Ovary (tissue), 9 donors: ENCODE results near the gene POLK. TPM values are rescaled to one million over a fixed set of nuclear protein-coding genes. Genes with fewer than 3 reads are reported as not detected.
"Not testable (repeated sequence)": the region's sequence is repeated elsewhere in the genome, so short reads cannot be mapped to it uniquely, and the experiment has no call there.

ENCODE experiments used
- DNase-seq, 5 donors: peaks; one replicate each; pipeline ENCODE4 v3.0.0-alpha.2; 2019 to 2020
- H3K27ac ChIP-seq, 2 donors: fragments of 200-600 bp; one replicate each; pipeline versions ENCODE4 v1.5.1 to v1.8.0; 2019 to 2022
- H3K27me3 ChIP-seq: fragments of 200-600 bp; one replicate; pipeline ENCODE4 v1.8.0; 2022
- H3K36me3 ChIP-seq: fragments of 200-600 bp; sonication (generic); one replicate; pipeline ENCODE4 v1.5.1; 2019
- H3K4me1 ChIP-seq: one replicate; pipeline ENCODE4 v1.8.1; 2013; ENCODE audit warnings: mild to moderate bottlenecking, moderate library complexity; ENCODE audit not compliant: insufficient read depth
- H3K4me3 ChIP-seq: fragments of 200-600 bp; sonication (generic); one replicate; pipeline ENCODE4 v1.5.1; 2017
- H3K9me3 ChIP-seq, 2 donors: fragments of 200-600 bp in 1 of 2; sonication (generic) in 1 of 2; one replicate each; pipeline versions ENCODE4 v1.5.1 to v1.8.1; 2013 to 2019; ENCODE audit warnings: mild to moderate bottlenecking in 1 of 2, moderate library complexity in 1 of 2
- EP300 ChIP-seq: sonication (generic); formaldehyde crosslinking; IDR thresholded peaks from one replicate; pipeline ENCODE4 v1.6.1; 2017; ENCODE audit warnings: antibody characterized with exemption
- POLR2A ChIP-seq: fragments of 450-650 bp; IDR thresholded peaks from one replicate; pipeline ENCODE4 v1.6.1; 2017; ENCODE audit warnings: antibody characterized with exemption, mild to moderate bottlenecking, moderate library complexity
- WGBS, 3 donors: extraction: QIAGEN DNeasy Blood & Tissue Kit in 1 of 3; methylation state at CpG; one replicate each; pipeline versions ENCODE4 v1.1.5 to v1.1.7; 2013 to 2017; 5-methylcytosine and 5-hydroxymethylcytosine counted together
- intact Hi-C, 4 donors: fragments of 100-400 bp; cut with DNase I; formaldehyde crosslinking; loops; one replicate each; pipeline versions ENCODE4 v1.11.0 to v1.15.1; 2022 to 2023
- polyA plus RNA-seq, 2 donors: library from polyadenylated mRNA; stranded (reverse); fragments of 200-250 nt in 1 of 2; fragments of 350-450 nt in 1 of 2; fragmentation: Illumina TruSeq in 1 of 2; extraction: RNeasy Lipid Tissue Mini Kit (QIAGEN cat#74804) in 1 of 2; gene quantifications; one replicate each; pipeline ENCODE4 v1.2.3, GENCODE V29; 2013 to 2014
- total RNA-seq, 7 donors: library from RNA; depleted of rRNA in 2 of 7; stranded (reverse); fragments of >200 nt in 2 of 7; fragmentation: NEBNext Ultra II Directional in 3 of 7; extraction: Animal tissue kit (Norgen Biotek cat#: 25700) in 3 of 7; gene quantifications; one replicate each; pipeline versions ENCODE4 v1.1.0 to v1.2.4, GENCODE V29; 2016 to 2023
- TF ChIP-seq, protein P1 (sequence below), 3 donors: fragments of 450-650 bp in 2 of 3; fragments of 200-600 bp in 1 of 3; IDR thresholded peaks; one replicate each; pipeline versions ENCODE4 v1.5.1 to v1.8.0; 2016 to 2022; ENCODE audit warnings: antibody characterized with exemption in 3 of 3, mild to moderate bottlenecking in 1 of 3
- donor health status: DM: no; HTN: no; CAD: no; lungs with moderate emphysema.
- donor health status: DM: no; HTN: no; CAD: no.
- donor health status: Bipolar disorder and iron deficiency.
- donor health status: DM: yes; HTN: yes; CAD: no.
- donor health status: DM: no; HTN: no; CAD: no.
- donor health status: DM: yes; HTN: yes; CAD: no.

The POLK gene
- total and polyA plus RNA-seq, 9 donors: 9.3 to 41.0 (median 32.4) TPM

DNA sequence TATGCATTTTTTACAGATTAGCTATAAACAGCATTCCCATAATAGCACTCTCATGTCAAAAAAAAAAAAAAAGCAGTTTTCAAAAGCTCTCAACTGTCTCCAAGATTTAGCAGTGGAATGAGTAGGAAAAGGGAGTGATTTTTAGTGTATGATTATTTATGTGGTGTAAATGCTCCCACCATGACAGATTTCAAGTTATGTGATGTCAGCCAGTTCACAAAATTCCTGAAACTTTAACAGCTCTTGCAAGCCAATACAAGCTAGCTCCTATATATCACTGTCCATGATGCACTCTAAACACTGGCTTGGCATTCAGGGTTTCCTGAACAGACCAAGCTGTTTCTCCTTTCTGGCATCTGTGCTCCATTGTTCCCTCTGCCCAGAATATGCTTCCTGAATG is 91.7 kb downstream of the POLK start:
- Histone ChIP-seq H3K27ac (no peak overlapping the region), H3K27me3 (no peaks in the 10 kb centered on the region), H3K9me3 (no peaks in the 10 kb centered on the region), H3K4me1 (no peaks in the 10 kb centered on the region), H3K36me3 (no peaks in the 10 kb centered on the region), H3K4me3 (no peak overlapping the region)
- no peak for DNase-seq
- intact Hi-C loops: no loop called here
- no peak for TF ChIP-seq EP300
- TF ChIP-seq, protein P1, sequence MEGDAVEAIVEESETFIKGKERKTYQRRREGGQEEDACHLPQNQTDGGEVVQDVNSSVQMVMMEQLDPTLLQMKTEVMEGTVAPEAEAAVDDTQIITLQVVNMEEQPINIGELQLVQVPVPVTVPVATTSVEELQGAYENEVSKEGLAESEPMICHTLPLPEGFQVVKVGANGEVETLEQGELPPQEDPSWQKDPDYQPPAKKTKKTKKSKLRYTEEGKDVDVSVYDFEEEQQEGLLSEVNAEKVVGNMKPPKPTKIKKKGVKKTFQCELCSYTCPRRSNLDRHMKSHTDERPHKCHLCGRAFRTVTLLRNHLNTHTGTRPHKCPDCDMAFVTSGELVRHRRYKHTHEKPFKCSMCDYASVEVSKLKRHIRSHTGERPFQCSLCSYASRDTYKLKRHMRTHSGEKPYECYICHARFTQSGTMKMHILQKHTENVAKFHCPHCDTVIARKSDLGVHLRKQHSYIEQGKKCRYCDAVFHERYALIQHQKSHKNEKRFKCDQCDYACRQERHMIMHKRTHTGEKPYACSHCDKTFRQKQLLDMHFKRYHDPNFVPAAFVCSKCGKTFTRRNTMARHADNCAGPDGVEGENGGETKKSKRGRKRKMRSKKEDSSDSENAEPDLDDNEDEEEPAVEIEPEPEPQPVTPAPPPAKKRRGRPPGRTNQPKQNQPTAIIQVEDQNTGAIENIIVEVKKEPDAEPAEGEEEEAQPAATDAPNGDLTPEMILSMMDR (IDR thresholded peaks at IDR 0.05): no peak
- no peak for TF ChIP-seq POLR2A

DNA sequence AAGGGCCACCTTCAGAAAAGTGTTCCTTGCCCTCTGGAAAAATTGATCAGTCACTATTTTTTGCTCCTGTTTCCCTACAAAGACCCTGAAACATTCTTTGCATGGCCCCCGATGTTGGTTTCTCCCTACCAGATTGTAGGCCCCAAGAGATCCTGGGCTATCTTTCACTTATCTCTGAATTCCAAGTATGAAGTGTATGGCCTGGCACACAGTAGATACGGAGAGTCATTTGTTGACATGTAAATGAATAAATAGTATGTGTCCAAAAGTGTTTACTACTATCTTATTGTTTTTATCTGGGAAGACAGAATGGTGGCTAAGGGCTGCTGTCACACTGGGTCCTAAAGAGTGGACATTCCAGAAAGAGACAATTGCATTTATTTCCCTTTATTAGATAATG is 92.1 kb downstream of the POLK start:
- 75 to 92% (median 80%) methylated on average over 2 of the region's 2 CpGs for WGBS, 3 donors
- TF ChIP-seq, protein P1 (IDR thresholded peaks at IDR 0.05): no peak
- no peak for TF ChIP-seq POLR2A
- TF ChIP-seq EP300: no peak
- Histone ChIP-seq H3K9me3 (no peaks in the 10 kb centered on the region), H3K4me3 (no peak overlapping the region), H3K27ac (no peak overlapping the region), H3K36me3 (no peaks in the 10 kb centered on the region), H3K4me1 (no peaks in the 10 kb centered on the region), H3K27me3 (no peaks in the 10 kb centered on the region)
- intact Hi-C loops: no loop called here
- no peak for DNase-seq

DNA sequence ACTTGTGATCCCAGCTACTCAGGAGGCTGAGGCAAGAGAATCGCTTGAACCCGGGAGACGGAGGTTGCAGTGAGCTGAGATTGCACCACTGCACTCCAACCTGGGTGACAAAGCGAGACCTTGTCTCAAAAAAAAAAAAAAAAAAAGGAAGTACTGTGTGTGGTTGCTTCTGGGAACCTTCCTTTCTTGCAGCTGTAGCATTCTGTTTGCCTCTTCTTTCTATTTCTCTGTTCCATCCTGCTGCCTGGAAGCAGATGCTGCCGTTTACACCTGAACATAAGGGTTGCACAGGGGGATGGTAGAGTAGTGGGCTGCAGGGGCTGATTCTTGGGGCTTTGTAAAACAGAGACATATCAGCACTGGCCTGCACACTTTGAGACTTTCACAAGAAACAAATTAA is 95.7 kb downstream of the POLK start:
- H3K27ac ChIP-seq: not testable (repeated sequence)

DNA sequence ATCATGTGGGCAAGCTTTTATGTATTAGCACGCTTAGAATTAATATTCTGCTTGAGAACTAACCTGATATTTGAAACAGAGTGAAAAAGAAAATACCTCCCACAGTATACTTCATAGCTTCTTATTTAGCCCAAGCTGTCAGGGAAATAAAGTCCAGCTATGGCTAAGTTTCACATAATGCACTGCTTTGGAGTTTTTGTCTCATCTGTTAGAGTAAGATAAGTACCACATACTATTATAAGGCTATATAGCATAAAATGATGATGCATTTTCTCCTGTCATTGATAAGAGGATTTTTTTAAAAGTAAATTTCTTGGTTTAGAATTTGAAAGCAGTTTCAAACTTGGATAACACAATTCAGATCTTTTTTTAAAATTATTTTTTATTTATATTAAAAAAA is 97.2 kb downstream of the POLK start:
- WGBS, 3 donors: 81 to 93% (median 88%) methylated on average over 1 of the region's 1 CpG
- TF ChIP-seq POLR2A: no peak
- TF ChIP-seq, protein P1 (IDR thresholded peaks at IDR 0.05): no peak
- TF ChIP-seq EP300: no peak
- intact Hi-C loops: no loop called here
- H3K27ac ChIP-seq: no peak overlapping the region
- DNase-seq: no peak
- H3K4me1 ChIP-seq: no peaks in the 10 kb centered on the region
- no peaks in the 10 kb centered on the region for H3K27me3 ChIP-seq
- no peaks in the 10 kb centered on the region for H3K36me3 ChIP-seq
- no peaks in the 10 kb centered on the region for H3K9me3 ChIP-seq
- H3K4me3 ChIP-seq: no peak overlapping the region

More for the DNA sequence above, 95.7 kb downstream of the POLK start:
- H3K27me3 ChIP-seq, H3K9me3 ChIP-seq, H3K4me3 ChIP-seq, DNase-seq, H3K4me1 ChIP-seq, intact Hi-C loops, H3K36me3 ChIP-seq: not testable (repeated sequence)
- WGBS, 3 donors: 92 to 94% (median 93%) methylated on average over 5 of the region's 5 CpGs

DNA sequence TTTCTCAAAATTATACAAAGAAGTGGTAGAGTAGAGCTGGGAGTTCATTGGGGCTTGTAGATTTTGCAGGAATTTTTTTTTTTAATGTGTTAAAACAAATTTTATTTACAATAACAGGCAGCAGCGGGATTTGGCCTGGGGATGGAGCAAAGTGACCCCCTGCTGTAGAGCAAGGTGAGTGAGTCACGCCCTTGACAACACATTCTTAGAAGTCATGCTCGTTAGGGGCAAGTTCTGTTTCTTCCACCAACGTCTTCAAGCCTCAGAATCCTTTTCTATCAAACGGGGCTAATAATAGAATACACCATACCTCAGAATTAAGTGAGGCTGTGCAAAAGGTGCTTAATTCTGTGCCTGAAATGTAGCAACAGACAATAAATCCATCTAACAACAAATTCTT is 98.5 kb downstream of the POLK start:
- Histone ChIP-seq H3K9me3 (no peaks in the 10 kb centered on the region), H3K27me3 (no peaks in the 10 kb centered on the region), H3K27ac (no peak overlapping the region), H3K4me1 (no peaks in the 10 kb centered on the region), H3K36me3 (no peaks in the 10 kb centered on the region), H3K4me3 (no peak overlapping the region)
- TF ChIP-seq, protein P1 (IDR thresholded peaks at IDR 0.05): no peak
- no peak for TF ChIP-seq EP300
- TF ChIP-seq POLR2A: no peak
- intact Hi-C loops: no loop called here
- DNase-seq: no peak
- 80 to 94% (median 86%) methylated on average over 5 of the region's 5 CpGs for WGBS, 3 donors

DNA sequence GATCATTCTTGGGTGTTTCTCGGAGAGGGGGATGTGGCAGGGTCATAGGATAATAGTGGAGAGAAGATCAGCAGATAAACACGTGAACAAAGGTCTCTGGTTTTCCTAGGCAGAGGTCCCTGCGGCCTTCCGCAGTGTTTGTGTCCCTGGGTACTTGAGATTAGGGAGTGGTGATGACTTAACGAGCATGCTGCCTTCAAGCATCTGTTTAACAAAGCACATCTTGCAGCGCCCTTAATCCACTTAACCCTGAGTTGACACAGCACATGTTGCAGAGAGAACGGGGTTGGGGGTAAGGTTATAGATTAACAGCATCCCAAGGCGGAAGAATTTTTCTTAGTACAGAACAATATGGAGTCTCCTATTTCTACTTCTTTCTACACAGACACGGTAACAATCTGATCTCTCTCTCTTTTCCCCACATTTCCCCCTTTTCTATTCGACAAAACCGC is 99.2 kb downstream of the POLK start:
- H3K27me3 ChIP-seq, H3K4me1 ChIP-seq, intact Hi-C loops, H3K27ac ChIP-seq, H3K9me3 ChIP-seq, H3K36me3 ChIP-seq, DNase-seq: not testable (repeated sequence)
- H3K4me3 ChIP-seq: peak overlapping the region; percentile 53
- WGBS, 3 donors: 29 to 45% (median 38%) methylated on average over 11 of the region's 11 CpGs
